GM19438 (cell line): ENCODE measurements around the gene LIPE.
"Not testable (repeated sequence)": the region's sequence is repeated elsewhere in the genome, so short reads cannot be mapped to it uniquely, and the experiment has no call there.

Source experiments
- ATAC-seq: cut with Tn5 transposase; IDR thresholded peaks from one replicate; pipeline ENCODE4 v1.9.1; 2021; ENCODE audit warnings: low read depth; ENCODE audit not compliant: unreplicated experiment

The LIPE gene

GRCh38 chr19:42427313-42427712, at the start of gene LIPE:
TSS of gene LIPE (minus strand) at chr19:42427388. CDS start at chr19:42427149, 239 bp downstream.
- ATAC-seq: no peak

- ATAC-seq: no peak
Observed at GRCh38 chr19:42475366-42475765, 48.2 kb upstream of the LIPE start.

DNA sequence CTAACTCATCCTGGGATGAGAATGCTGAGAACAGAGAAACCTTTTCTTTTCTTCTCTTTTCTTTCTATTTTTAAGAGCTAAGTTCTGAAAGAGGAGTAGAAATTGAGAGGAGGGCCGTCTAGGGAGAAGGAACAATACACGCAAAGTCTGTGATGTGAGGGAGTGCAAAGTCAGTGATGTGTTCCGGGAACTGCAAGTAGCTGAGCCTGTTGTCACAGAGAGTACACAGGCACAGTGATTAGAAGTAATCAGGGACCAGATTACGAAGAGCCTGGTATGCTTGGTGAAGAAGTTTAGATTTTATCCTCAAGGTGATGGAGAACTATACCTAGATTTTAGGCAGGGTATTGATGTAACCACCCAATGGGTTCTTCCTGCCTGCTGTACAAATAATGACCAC, 47.6 kb upstream of the LIPE start:
- ATAC-seq: no peak

- ATAC-seq: no peak
Observed at GRCh38 chr19:42473686-42474085, 46.5 kb upstream of the LIPE start.

DNA sequence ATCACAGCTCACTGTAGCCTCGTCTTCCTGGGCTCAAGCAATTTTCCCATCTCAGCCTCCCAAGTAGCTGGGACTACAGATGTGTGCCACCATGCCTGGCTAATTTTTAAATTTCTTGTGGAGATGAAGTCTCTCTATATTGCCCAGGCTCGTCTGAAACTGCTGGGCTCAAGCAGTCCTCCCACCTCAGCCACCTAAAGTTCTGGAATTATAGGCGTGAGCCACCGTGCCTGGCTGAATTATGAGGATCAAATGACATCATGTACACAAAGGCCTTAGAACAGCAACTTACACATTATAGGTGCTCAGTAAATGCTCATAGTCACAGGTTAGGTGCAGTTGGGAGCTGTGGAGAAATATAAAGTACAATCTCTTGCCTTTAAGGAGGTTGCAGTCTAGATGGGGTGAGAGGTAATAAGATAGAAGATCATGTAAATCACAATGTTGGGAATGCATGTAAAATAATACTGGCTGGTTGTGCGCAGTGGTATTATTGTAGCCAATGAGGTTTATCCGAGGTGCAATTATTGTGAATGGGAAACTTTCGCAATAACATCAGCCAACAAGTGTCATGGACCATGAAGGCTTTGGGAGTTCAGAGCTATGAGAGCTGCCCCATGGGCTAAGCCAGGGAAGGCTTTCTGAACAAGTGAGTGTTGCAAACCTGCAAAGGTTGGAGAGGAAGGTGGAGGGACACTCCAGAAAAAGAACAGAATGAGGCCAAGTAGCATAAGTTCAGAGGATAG, 45.4 kb upstream of the LIPE start:
- no peak for ATAC-seq

GRCh38 chr19:42471554-42472249, 44.5 kb upstream of the LIPE start:
- ATAC-seq: no peak

GRCh38 chr19:42469311-42470235, 42.4 kb upstream of the LIPE start:
- no peak for ATAC-seq

- no peak for ATAC-seq
Observed at GRCh38 chr19:42468273-42468796, 41.1 kb upstream of the LIPE start.

GRCh38 chr19:42467183-42467760, 40.1 kb upstream of the LIPE start:
- ATAC-seq: no peak

DNA sequence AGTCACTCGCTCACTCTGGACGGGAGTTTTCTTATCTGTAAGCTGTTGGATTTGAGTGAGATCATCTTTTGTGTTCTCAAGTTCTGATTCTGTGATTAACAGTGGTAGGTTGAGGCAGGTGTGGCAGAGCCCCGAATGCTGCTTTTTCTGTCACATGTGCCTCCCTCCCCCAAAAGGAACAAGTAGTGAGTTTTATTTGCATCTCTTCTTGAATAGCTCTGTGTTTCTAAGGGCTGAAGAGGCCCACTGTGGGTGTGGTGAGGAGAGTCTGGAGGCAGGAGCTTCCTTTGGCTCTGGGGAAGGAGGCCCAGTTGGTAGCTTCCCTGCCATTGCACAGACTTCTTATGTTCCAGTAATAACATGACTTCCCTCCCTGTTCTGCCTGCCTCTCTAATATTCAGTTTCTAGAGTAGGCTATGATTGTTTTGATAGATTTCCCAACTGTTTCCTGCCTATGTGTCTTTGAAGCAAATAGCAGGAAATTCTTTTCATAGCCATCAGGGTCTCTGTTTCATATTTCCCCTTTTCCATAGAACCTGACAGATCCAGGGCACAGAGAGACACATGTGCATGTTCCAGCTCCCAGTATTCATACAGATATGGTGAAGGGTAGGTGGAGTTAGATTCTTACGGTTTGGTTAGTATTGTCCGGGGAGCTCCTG, 39.5 kb upstream of the LIPE start:
- no peak for ATAC-seq

- peak; percentile 77 for ATAC-seq
Observed at GRCh38 chr19:42465827-42466280, 38.7 kb upstream of the LIPE start.

DNA sequence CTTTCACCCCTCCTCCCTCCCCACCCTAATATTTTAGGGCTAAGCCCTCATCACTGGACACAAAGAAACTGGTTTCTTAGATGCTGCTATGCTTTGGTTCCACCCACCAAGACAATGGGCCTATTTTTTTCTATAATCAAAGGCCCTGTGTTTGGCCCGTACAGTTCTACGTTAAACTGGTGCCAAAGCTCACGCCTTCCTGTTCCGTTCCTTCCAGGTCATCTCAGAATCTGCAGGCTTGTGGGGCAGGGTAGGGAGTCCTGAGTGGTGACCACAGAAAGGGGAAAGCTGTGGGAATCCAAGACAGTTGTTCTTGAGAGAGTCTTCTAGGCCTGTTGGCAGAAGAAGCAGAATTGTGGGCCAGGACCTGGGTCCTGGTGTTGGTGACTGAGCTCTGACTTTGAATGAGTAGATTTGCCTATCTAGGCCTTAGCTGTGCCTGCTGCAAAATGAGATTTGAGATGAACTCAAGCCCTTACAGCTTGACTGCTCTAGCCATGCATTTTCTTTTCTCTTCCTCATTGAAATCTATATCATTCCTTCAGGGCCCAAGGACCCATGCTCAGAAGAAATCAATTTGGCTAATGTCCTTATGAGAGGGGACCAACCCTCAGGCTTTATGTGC, 34.6 kb upstream of the LIPE start:
- no peak for ATAC-seq

DNA sequence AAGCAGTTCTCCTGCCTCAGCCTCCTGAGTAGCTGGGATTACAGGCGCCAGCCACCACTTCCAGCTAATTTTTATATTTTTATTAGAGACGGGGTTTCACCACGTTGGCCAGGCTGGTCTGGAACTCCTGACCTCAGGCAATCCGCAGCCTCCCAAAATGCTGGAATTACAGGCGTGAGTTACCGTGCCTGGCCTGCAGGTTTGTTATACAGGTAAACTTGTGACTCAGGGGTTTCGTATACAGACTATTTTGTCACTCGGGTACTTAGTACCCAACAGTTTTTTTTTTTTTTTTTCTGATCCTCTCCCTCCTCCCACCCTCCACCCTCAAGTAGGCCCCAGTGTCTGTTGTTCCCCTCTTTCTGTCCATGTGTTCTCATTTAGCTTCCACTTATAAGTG, 34.0 kb upstream of the LIPE start:
- ATAC-seq: not testable (repeated sequence)

DNA sequence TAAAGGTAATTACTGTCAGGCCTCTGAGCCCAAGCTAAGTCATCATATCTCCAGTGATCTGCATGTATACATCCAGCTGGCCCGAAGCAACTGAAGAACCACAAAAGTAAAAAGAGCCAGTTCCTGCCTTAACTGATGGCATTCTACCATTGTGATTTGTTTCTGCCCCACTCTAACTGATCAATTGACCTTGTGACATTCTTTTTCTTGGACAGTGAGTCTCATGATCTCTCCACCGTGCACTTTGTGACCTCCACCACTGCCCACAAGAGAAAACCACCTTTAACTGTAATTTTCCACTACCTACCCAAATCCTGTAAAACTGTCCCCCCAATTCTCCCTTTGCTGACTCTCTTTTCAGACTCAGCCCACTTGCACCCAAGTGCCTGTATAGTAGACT, 32.7 kb upstream of the LIPE start:
- ATAC-seq: no peak

GRCh38 chr19:42455621-42456081, 28.5 kb upstream of the LIPE start:
- no peak for ATAC-seq

GRCh38 chr19:42455086-42455485, 27.9 kb upstream of the LIPE start:
- no peak for ATAC-seq

DNA sequence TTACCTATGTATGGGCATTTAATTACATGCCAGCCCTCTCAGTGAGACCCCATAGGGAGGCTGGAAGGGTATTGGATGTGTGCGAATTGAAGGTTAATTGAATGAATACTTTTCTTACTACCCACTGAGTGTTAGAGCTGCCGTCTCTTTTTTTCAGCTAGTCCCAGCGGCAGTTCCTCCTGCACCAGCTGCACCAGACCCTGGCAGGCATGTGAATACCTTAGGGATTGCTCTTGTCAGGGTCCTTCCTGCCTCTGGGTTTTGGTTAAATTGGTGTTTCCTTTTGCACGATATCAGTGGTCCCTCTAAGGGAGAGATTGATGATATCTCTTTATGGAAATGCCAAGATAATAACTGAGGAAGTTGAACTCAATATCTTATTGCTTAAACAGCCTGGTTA, 25.4 kb upstream of the LIPE start:
- ATAC-seq: no peak

DNA sequence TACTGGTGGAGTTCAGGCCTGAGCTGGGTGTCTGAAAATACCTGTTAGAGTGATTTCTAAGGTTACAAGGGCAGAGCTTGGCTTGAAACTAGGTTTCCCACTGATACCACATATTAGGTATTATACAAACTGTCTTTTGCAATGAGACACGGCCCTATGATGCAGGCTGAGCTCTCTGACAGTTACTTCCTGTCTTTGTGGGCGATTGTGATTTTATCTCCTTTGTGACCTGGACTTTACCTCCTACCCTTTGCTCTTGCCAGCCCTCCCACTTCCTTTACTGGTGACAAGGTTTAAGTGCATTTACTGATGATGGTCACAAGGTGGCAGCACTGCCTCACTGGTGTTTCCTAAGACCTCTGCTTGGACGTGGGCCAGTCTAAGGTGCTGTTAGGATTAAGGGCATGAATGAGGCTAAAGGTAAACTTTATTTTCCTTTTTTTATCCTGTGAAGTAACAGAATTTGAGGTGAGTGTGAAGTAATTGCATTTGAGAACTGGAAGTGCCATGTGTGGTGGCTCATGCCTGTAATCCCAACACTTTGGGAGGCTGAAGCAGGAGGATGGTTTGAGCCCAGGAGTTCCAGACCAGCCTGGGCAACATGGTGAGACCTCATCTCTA, 23.2 kb upstream of the LIPE start:
- ATAC-seq: peak; percentile 72

DNA sequence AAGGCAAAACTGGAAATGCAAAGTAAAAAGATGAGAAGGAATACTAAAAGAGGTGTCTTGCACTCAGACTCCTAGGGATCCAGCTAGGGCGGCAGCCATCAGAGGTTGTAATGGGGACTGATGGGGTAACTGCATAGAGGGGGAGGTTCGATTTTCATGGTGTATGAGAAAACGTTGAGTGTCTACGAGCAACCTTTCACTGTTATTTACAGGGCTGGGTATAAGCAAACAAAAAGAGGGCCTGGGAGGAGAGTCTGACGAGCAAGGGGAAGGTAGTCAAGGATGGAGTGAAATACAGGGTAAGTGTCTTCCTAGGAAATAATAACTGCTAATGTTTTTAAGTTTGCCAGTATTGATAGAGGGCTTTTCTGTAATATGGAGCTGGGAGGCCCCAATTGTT, 21.1 kb upstream of the LIPE start:
- not testable (repeated sequence) for ATAC-seq
